DND-41 (cell line): ENCODE data around the gene SLC25A21.

Source experiments
- ATAC-seq: fragments of 200-7000 bp; cut with Tn5 transposase; 3 replicates; pipeline ENCODE4 v1.9.1; 2021; ENCODE audit warnings: low read depth; ENCODE audit not compliant: insufficient read depth
- DNase-seq: peaks from one replicate; pipeline ENCODE4 v3.0.0-alpha.2; 2020
- H2AFZ ChIP-seq: 2 replicates; pipeline ENCODE4 v1.6.0; 2012; ENCODE audit warnings: low read depth, low read length
- H3K27ac ChIP-seq: 2 replicates; pipeline ENCODE4 v1.5.1; 2012; ENCODE audit warnings: low read length, inconsistent platforms
- H3K27me3 ChIP-seq: fragments of 200-600 bp; sonication (generic); 2 replicates; pipeline ENCODE4 v1.6.0; 2012; ENCODE audit warnings: low read length, mild to moderate bottlenecking, inconsistent platforms; ENCODE audit not compliant: insufficient read depth, poor library complexity
- H3K36me3 ChIP-seq: 2 replicates; pipeline ENCODE4 v1.5.1; 2012; ENCODE audit warnings: low read length, inconsistent platforms; ENCODE audit not compliant: insufficient read depth
- H3K4me1 ChIP-seq: 2 replicates; pipeline ENCODE4 v1.5.1; 2012; ENCODE audit warnings: mild to moderate bottlenecking, low read length; ENCODE audit not compliant: insufficient read depth
- H3K4me2 ChIP-seq: 2 replicates; pipeline ENCODE4 v1.6.0; 2012; ENCODE audit warnings: mild to moderate bottlenecking, moderate library complexity, low read length, inconsistent platforms; ENCODE audit not compliant: insufficient read depth
- H3K4me3 ChIP-seq, 2 experiments: fragments of 200-600 bp in 1 of 2; shearing (Covaris generic) in 1 of 2; 2 replicates each; pipeline ENCODE4 v1.5.1; 2012 to 2016; ENCODE audit warnings: inconsistent platforms in 2 of 2, low read length in 2 of 2, mild to moderate bottlenecking in 2 of 2, low read depth in 1 of 2, moderate library complexity in 1 of 2
- H3K79me2 ChIP-seq: 2 replicates; pipeline ENCODE4 v1.6.0; 2012; ENCODE audit warnings: low read length, inconsistent platforms; ENCODE audit not compliant: insufficient read depth
- H3K9ac ChIP-seq: 2 replicates; pipeline ENCODE4 v1.6.0; 2012; ENCODE audit warnings: low read depth, mild to moderate bottlenecking, inconsistent platforms, low read length, moderate library complexity
- H3K9me3 ChIP-seq: 2 replicates; pipeline ENCODE4 v1.5.1; 2012; ENCODE audit warnings: low read length, moderate library complexity, mild to moderate bottlenecking, inconsistent platforms; ENCODE audit not compliant: insufficient read depth, severe bottlenecking
- H4K20me1 ChIP-seq: 2 replicates; pipeline ENCODE4 v1.6.0; 2012; ENCODE audit warnings: low read length; ENCODE audit not compliant: insufficient read depth
- CTCF ChIP-seq: IDR thresholded peaks from 2 replicates; pipeline ENCODE4 v1.5.1; 2012; ENCODE audit warnings: borderline replicate concordance, low read length, moderate library complexity, mild to moderate bottlenecking; ENCODE audit not compliant: poor library complexity, severe bottlenecking; ENCODE audit errors: extremely low read depth
- EZH2 ChIP-seq: IDR thresholded peaks from 3 replicates; pipeline ENCODE4 v1.6.1; 2012; ENCODE audit warnings: borderline replicate concordance, low read depth, mild to moderate bottlenecking, moderate library complexity, low read length, inconsistent platforms; ENCODE audit not compliant: severe bottlenecking

The SLC25A21 gene

GRCh38 chr14:36671149-36671548, 501.3 kb downstream of the SLC25A21 start:
- no peaks in the 10 kb centered on the region for H3K9me3 ChIP-seq

GRCh38 chr14:36667679-36668078, 504.7 kb downstream of the SLC25A21 start:
- Histone ChIP-seq H3K4me2 (no peak overlapping the region), H3K9ac (no peak overlapping the region), H3K79me2 (no peaks in the 10 kb centered on the region), H3K36me3 (no peaks in the 10 kb centered on the region), H3K27ac (no peak overlapping the region), H3K27me3 (no peaks in the 10 kb centered on the region), H3K9me3 (no peaks in the 10 kb centered on the region), H3K4me1 (peaks cover 14% of the 10 kb centered on the region), H3K4me3 (no peak overlapping the region), H4K20me1 (no peaks in the 10 kb centered on the region), H2AFZ (no peak overlapping the region)
- DNase-seq = no peak
- no peak for ATAC-seq
- TF ChIP-seq CTCF = no peak
- TF ChIP-seq EZH2 = no peak

More at GRCh38 chr14:36671149-36671548, 501.3 kb downstream of the SLC25A21 start:
- Histone ChIP-seq H3K9ac (no peak overlapping the region), H3K36me3 (no peaks in the 10 kb centered on the region), H3K27ac (no peak overlapping the region), H3K79me2 (no peaks in the 10 kb centered on the region), H2AFZ (no peak overlapping the region), H3K4me2 (no peak overlapping the region), H3K27me3 (no peaks in the 10 kb centered on the region), H3K4me3 (no peak overlapping the region), H3K4me1 (peaks cover 5% of the 10 kb centered on the region; the same call in 1 of the 2 replicates), H4K20me1 (no peaks in the 10 kb centered on the region)
- ATAC-seq = no peak
- DNase-seq = no peak
- no peak for TF ChIP-seq CTCF

GRCh38 chr14:36666416-36667206, 505.8 kb downstream of the SLC25A21 start:
- H2AFZ ChIP-seq = no peak overlapping the region
- DNase-seq = no peak
- ATAC-seq = no peak
- no peak overlapping the region for H3K9ac ChIP-seq
- H3K79me2 ChIP-seq = no peaks in the 10 kb centered on the region
- H3K36me3 ChIP-seq = no peaks in the 10 kb centered on the region
- no peak overlapping the region for H3K4me3 ChIP-seq
- no peaks in the 10 kb centered on the region for H3K9me3 ChIP-seq
- TF ChIP-seq EZH2 = no peak
- no peak for TF ChIP-seq CTCF
- H3K4me2 ChIP-seq = no peak overlapping the region
- H3K4me1 ChIP-seq = peaks cover 14% of the 10 kb centered on the region
- no peaks in the 10 kb centered on the region for H4K20me1 ChIP-seq
- H3K27me3 ChIP-seq = no peaks in the 10 kb centered on the region
- no peak overlapping the region for H3K27ac ChIP-seq
